ENCODE measurements around the gene CFHR4.

- TF ChIP-seq CTCF (IDR thresholded peaks at IDR 0.05; ENCODE audit: low read length) = no peak
- TF ChIP-seq EZH2 (IDR thresholded peaks at IDR 0.05; ENCODE audit: borderline replicate concordance, low read length) = no peak
These were observed 9.4 kb downstream of the CFHR4 start for GRCh38 chr1:196897158-196897828.
